Measurements from ENCODE around the gene RAMACL. TPM values are rescaled to one million over a fixed set of nuclear protein-coding genes. Genes with fewer than 3 reads are reported as not detected.

The RAMACL gene
- total RNA-seq, 1 experiment from 2014 or later: 0.13 TPM

GRCh38 chr6:166610069-166610468, 23.6 kb upstream of the RAMACL start:
- Histone ChIP-seq H3K27me3 (ENCODE audit: control insufficient read depth, insufficient read depth, low read length) (no peaks in the 10 kb centered on the region), H3K4me3 (ENCODE audit: low read depth in 2 of 2, low read length in 2 of 2) (no peak overlapping the region), H3K27ac (ENCODE audit: low read length) (no peak overlapping the region), H3K36me3 (ENCODE audit: control insufficient read depth, insufficient read depth, low read length) (no peaks in the 10 kb centered on the region), H3K4me1 (ENCODE audit: control insufficient read depth, insufficient read depth, low read length) (no peaks in the 10 kb centered on the region), H3K9me3 (ENCODE audit: control insufficient read depth, insufficient read depth, low read depth, low read length) (no peaks in the 10 kb centered on the region)
- CTCF ChIA-PET: no interaction called here
- in situ Hi-C loops (cut with HindIII; ENCODE audit: low pct_unique_long_range_greater_than_20kb, low sequenced_read_pairs) (no loop called here), intact Hi-C loops (cut with micrococcal nuclease; ENCODE audit: unreplicated experiment) (no loop called here)
- DNase-seq (ENCODE audit: low read depth, low spot score) (no peak), ATAC-seq (no peak)
- BruUV-seq (replicated peaks): no TSS peak
- POLR2A ChIA-PET: no interaction called here
- TF ChIP-seq, protein P1, sequence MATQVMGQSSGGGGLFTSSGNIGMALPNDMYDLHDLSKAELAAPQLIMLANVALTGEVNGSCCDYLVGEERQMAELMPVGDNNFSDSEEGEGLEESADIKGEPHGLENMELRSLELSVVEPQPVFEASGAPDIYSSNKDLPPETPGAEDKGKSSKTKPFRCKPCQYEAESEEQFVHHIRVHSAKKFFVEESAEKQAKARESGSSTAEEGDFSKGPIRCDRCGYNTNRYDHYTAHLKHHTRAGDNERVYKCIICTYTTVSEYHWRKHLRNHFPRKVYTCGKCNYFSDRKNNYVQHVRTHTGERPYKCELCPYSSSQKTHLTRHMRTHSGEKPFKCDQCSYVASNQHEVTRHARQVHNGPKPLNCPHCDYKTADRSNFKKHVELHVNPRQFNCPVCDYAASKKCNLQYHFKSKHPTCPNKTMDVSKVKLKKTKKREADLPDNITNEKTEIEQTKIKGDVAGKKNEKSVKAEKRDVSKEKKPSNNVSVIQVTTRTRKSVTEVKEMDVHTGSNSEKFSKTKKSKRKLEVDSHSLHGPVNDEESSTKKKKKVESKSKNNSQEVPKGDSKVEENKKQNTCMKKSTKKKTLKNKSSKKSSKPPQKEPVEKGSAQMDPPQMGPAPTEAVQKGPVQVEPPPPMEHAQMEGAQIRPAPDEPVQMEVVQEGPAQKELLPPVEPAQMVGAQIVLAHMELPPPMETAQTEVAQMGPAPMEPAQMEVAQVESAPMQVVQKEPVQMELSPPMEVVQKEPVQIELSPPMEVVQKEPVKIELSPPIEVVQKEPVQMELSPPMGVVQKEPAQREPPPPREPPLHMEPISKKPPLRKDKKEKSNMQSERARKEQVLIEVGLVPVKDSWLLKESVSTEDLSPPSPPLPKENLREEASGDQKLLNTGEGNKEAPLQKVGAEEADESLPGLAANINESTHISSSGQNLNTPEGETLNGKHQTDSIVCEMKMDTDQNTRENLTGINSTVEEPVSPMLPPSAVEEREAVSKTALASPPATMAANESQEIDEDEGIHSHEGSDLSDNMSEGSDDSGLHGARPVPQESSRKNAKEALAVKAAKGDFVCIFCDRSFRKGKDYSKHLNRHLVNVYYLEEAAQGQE (IDR thresholded peaks at IDR 0.05; ENCODE audit: insufficient read depth in 1 of 2, low read depth in 2 of 2, low read length in 1 of 2): no peak
- TF ChIP-seq TCF7L2 (IDR thresholded peaks at IDR 0.05; ENCODE audit: low read depth, low read length): no peak
- no peak for TF ChIP-seq SIN3A (IDR thresholded peaks at IDR 0.05; ENCODE audit: borderline replicate concordance, insufficient read depth, low read depth, low read length)
- TF ChIP-seq CTCF (IDR thresholded peaks at IDR 0.05): no peak
- TF ChIP-seq POLR2AphosphoS5 (IDR thresholded peaks at IDR 0.05; ENCODE audit: low read depth, low read length): no peak

DNA sequence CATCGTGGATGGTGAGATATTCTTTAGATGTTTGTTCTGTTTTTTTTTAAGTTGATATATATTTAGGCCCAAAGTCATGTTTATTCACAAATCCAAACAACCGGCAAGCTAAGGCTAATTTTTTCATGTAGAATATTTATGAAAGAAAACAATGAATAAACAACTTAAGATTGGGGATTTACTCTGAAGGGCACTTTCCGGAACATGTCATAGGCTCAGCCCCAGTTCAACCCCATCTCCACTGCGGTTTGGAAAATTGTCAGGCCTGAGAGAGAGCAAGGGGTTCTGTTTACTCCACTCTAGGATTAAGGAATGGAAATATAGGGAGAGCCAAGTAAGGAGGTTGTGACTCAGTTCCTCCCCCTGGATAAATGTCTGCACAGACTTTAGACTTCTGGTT, 22.3 kb upstream of the RAMACL start:
- no peak for ATAC-seq

More for the DNA sequence above, 22.3 kb upstream of the RAMACL start:
- in situ Hi-C loops (cut with HindIII; ENCODE audit: low pct_unique_long_range_greater_than_20kb, low sequenced_read_pairs): no loop called here
- TF ChIP-seq CTCF (IDR thresholded peaks at IDR 0.05) (no peak), SIN3A (IDR thresholded peaks at IDR 0.05; ENCODE audit: borderline replicate concordance, insufficient read depth, low read depth, low read length) (no peak), TCF7L2 (IDR thresholded peaks at IDR 0.05; ENCODE audit: low read depth, low read length) (no peak), POLR2AphosphoS5 (IDR thresholded peaks at IDR 0.05; ENCODE audit: low read depth, low read length) (no peak)
- TF ChIP-seq, protein P1 (IDR thresholded peaks at IDR 0.05; ENCODE audit: insufficient read depth in 1 of 2, low read depth in 2 of 2, low read length in 1 of 2): no peak
- Histone ChIP-seq H3K27me3 (ENCODE audit: control insufficient read depth, insufficient read depth, low read length) (no peaks in the 10 kb centered on the region), H3K4me3 (ENCODE audit: low read depth in 2 of 2, low read length in 2 of 2) (no peak overlapping the region), H3K9me3 (ENCODE audit: control insufficient read depth, insufficient read depth, low read depth, low read length) (no peaks in the 10 kb centered on the region), H3K4me1 (ENCODE audit: control insufficient read depth, insufficient read depth, low read length) (no peaks in the 10 kb centered on the region), H3K36me3 (ENCODE audit: control insufficient read depth, insufficient read depth, low read length) (no peaks in the 10 kb centered on the region), H3K27ac (ENCODE audit: low read length) (no peak overlapping the region)
- CTCF ChIA-PET: no interaction called here
- intact Hi-C loops (cut with micrococcal nuclease; ENCODE audit: unreplicated experiment): no loop called here
- DNase-seq (ENCODE audit: low read depth, low spot score): no peak
- POLR2A ChIA-PET: no interaction called here
- no TSS peak for BruUV-seq (replicated peaks)
